Ishikawa (cell line): ENCODE measurements around the gene CDC42BPB.

Experiments used
- CEBPB ChIP-seq: IDR thresholded peaks from 2 replicates; pipeline ENCODE4 v1.6.1; 2012
- CREB1 ChIP-seq: IDR thresholded peaks from 2 replicates; pipeline ENCODE4 v1.6.1; 2012; ENCODE audit warnings: low read depth
- EGR1 ChIP-seq: IDR thresholded peaks from 2 replicates; pipeline ENCODE4 v1.6.1; 2012
- EP300 ChIP-seq: IDR thresholded peaks from 2 replicates; pipeline ENCODE4 v1.6.1; 2012; ENCODE audit warnings: borderline replicate concordance
- FOXM1 ChIP-seq: IDR thresholded peaks from 2 replicates; pipeline ENCODE4 v1.6.1; 2012; ENCODE audit warnings: low read depth, borderline replicate concordance
- NFIC ChIP-seq: IDR thresholded peaks from 2 replicates; pipeline ENCODE4 v1.6.1; 2012
- RAD21 ChIP-seq: IDR thresholded peaks from 2 replicates; pipeline ENCODE4 v1.6.1; 2012; ENCODE audit warnings: low read depth
- TAF1 ChIP-seq: IDR thresholded peaks from 2 replicates; pipeline ENCODE4 v1.6.1; 2012; ENCODE audit warnings: low read depth, mild to moderate bottlenecking
- TCF12 ChIP-seq: IDR thresholded peaks from 2 replicates; pipeline ENCODE4 v1.6.1; 2012; ENCODE audit warnings: low read depth
- TEAD4 ChIP-seq: IDR thresholded peaks from 2 replicates; pipeline ENCODE4 v1.6.1; 2012
- YY1 ChIP-seq: IDR thresholded peaks from 2 replicates; pipeline ENCODE4 v1.6.1; 2012; ENCODE audit warnings: low read depth
- ZBTB7A ChIP-seq: IDR thresholded peaks from 2 replicates; pipeline ENCODE4 v1.6.1; 2012; ENCODE audit warnings: low read depth
- TF ChIP-seq, protein P1 (sequence below): IDR thresholded peaks from 2 replicates; pipeline ENCODE4 v1.6.1; 2012
- TF ChIP-seq, protein P2 (sequence below): IDR thresholded peaks from 2 replicates; pipeline ENCODE4 v1.6.1; 2012; ENCODE audit warnings: low read depth, mild to moderate bottlenecking
- TF ChIP-seq, protein P3 (sequence below): IDR thresholded peaks from 2 replicates; pipeline ENCODE4 v1.6.1; 2012

CDC42BPB gene

DNA sequence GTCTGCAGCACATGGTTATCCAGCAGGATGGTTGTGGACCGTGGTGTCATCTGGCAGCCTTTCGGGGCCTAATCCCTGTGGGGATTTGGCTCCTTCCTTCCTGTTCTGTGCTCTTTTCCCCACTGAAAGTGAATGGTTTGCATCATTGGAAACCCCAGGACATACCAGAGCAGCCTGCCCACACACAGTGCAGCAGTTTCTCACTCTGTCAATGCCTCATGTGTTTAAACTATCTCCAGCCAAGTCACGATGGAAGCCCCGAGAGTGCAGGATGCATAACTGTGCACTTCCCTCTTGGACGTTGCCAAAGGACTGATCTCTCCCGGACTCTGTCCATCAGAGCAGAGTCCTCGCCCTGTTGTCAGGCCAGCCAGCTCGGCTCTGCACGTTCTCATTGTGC is 163.9 kb downstream of the CDC42BPB start:
- TF ChIP-seq, protein P1, sequence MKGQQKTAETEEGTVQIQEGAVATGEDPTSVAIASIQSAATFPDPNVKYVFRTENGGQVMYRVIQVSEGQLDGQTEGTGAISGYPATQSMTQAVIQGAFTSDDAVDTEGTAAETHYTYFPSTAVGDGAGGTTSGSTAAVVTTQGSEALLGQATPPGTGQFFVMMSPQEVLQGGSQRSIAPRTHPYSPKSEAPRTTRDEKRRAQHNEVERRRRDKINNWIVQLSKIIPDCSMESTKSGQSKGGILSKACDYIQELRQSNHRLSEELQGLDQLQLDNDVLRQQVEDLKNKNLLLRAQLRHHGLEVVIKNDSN = no peak
- TF ChIP-seq FOXM1 (no peak), EP300 (no peak), TEAD4 (no peak), ZBTB7A (no peak), EGR1 (no peak), CREB1 (no peak), NFIC (no peak), TCF12 (no peak), CEBPB (no peak), RAD21 (no peak), YY1 (no peak)
- TF ChIP-seq, protein P2, sequence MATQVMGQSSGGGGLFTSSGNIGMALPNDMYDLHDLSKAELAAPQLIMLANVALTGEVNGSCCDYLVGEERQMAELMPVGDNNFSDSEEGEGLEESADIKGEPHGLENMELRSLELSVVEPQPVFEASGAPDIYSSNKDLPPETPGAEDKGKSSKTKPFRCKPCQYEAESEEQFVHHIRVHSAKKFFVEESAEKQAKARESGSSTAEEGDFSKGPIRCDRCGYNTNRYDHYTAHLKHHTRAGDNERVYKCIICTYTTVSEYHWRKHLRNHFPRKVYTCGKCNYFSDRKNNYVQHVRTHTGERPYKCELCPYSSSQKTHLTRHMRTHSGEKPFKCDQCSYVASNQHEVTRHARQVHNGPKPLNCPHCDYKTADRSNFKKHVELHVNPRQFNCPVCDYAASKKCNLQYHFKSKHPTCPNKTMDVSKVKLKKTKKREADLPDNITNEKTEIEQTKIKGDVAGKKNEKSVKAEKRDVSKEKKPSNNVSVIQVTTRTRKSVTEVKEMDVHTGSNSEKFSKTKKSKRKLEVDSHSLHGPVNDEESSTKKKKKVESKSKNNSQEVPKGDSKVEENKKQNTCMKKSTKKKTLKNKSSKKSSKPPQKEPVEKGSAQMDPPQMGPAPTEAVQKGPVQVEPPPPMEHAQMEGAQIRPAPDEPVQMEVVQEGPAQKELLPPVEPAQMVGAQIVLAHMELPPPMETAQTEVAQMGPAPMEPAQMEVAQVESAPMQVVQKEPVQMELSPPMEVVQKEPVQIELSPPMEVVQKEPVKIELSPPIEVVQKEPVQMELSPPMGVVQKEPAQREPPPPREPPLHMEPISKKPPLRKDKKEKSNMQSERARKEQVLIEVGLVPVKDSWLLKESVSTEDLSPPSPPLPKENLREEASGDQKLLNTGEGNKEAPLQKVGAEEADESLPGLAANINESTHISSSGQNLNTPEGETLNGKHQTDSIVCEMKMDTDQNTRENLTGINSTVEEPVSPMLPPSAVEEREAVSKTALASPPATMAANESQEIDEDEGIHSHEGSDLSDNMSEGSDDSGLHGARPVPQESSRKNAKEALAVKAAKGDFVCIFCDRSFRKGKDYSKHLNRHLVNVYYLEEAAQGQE = no peak
- TF ChIP-seq, protein P3, sequence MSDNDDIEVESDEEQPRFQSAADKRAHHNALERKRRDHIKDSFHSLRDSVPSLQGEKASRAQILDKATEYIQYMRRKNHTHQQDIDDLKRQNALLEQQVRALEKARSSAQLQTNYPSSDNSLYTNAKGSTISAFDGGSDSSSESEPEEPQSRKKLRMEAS = no peak

DNA sequence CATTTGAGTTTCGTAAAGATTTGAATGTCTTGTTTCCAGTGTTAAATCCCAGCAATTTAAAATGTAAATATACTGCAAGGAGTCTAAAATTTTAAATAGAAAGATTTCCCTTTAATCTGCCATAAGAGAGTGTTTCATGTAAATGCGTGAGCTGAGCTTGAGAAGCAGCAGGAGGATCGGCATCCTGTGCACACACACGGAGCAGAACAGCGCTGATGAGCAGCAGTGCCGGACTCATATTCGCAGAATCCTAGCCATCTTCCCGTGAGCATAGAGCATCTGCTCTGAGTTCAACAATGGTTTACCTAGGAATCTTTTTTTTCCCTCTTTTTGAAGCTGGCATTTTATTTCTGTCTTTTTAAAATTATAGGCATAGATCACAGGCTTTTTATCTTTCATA is 164.7 kb downstream of the CDC42BPB start:
- no peak for TF ChIP-seq NFIC
- no peak for TF ChIP-seq FOXM1
- TF ChIP-seq, protein P1 = no peak
- TF ChIP-seq, protein P2 = no peak
- TF ChIP-seq, protein P3 = no peak
- no peak for TF ChIP-seq YY1
- TF ChIP-seq ZBTB7A = no peak
- TF ChIP-seq CREB1 = no peak
- TF ChIP-seq CEBPB = no peak
- no peak for TF ChIP-seq TAF1
- TF ChIP-seq TCF12 = no peak
- TF ChIP-seq TEAD4 = no peak
- TF ChIP-seq EP300 = no peak
- no peak for TF ChIP-seq EGR1
- no peak for TF ChIP-seq RAD21

DNA sequence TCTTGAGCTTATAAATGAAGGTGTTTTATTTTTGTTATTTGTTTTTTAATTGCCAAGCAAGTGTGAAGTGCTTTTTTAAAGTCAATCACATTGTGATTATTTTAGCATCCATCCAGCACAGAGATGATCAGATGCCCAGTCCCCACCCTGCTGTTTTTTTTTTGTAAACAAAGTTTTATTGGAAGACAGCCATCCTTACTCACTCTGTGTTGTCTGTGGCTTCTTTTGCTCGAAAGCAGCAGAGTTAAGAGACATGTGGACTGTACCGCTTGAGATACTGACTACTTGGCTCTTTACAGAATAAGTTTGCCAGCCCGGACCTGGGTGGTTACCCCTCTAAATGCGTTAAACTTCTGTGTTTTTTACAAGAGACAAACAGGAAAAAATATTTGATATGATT is 165.8 kb downstream of the CDC42BPB start:
- TF ChIP-seq EP300 (no peak), NFIC (no peak), FOXM1 (no peak), ZBTB7A (no peak), TAF1 (no peak), TCF12 (no peak), CEBPB (no peak), RAD21 (no peak), EGR1 (no peak), YY1 (no peak), TEAD4 (no peak), CREB1 (no peak)
- TF ChIP-seq, protein P3 = no peak

DNA sequence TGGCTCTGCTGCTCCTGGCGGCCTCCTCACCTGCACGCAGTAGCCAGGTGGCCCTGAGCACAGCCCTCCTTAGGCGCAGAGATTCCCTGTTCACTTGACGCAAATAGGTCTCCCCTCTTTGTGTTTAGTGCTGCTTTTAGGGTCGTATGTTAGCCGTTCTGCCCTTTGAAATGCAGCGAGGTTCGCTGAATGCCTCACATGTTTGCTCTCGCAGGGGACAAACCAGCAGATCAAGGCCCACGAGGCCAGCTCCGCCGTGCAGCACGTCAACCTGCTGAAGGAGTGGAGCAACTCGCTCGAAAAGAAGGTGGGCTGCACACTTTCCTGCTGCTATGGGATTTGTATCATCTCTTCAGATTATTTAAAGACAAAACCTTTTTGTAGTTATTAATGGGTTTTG is 166.2 kb downstream of the CDC42BPB start:
- TF ChIP-seq, protein P3 = no peak
- TF ChIP-seq CEBPB (no peak), FOXM1 (no peak), ZBTB7A (no peak), YY1 (no peak), TCF12 (no peak), TEAD4 (no peak)
- TF ChIP-seq, protein P2 = no peak
- TF ChIP-seq, protein P1 = no peak
